AG09319 (cell line): ENCODE results near the gene HES2.
"Not testable (repeated sequence)": the region's sequence is repeated elsewhere in the genome, so short reads cannot be mapped to it uniquely, and the experiment has no call there.

Experiments
- DNase-seq: peaks from one replicate; pipeline ENCODE4 v3.0.0-alpha.2; 2010; ENCODE audit warnings: low read depth; ENCODE audit errors: extremely low read depth
- CTCF ChIP-seq: IDR thresholded peaks from 2 replicates; pipeline ENCODE4 v1.5.1; 2011; ENCODE audit warnings: low read depth, mild to moderate bottlenecking, inconsistent platforms, low read length, moderate library complexity

Gene HES2

GRCh38 chr1:6460301-6461050 is 40.8 kb upstream of the HES2 start:
- no peak for DNase-seq
- TF ChIP-seq CTCF, result no peak

GRCh38 chr1:6459850-6460265 is 40.1 kb upstream of the HES2 start:
- no peak for DNase-seq
- no peak for TF ChIP-seq CTCF

GRCh38 chr1:6456800-6457466 is 37.2 kb upstream of the HES2 start:
- DNase-seq, result no peak
- TF ChIP-seq CTCF, result no peak

- not testable (repeated sequence) for DNase-seq
Measured at GRCh38 chr1:6455752-6456520, 36.2 kb upstream of the HES2 start.

- TF ChIP-seq CTCF, result no peak
- no peak for DNase-seq
Measured at GRCh38 chr1:6454856-6455751, 35.4 kb upstream of the HES2 start.

GRCh38 chr1:6453895-6454855 is 34.5 kb upstream of the HES2 start:
- DNase-seq, result not testable (repeated sequence)

GRCh38 chr1:6450943-6451373 is 31.2 kb upstream of the HES2 start:
- DNase-seq, result no peak
- no peak for TF ChIP-seq CTCF

- not testable (repeated sequence) for DNase-seq
Measured at GRCh38 chr1:6450486-6450885, 30.8 kb upstream of the HES2 start.
